Activated CD4-positive, alpha-beta T cell treated with anti-CD3 and anti-CD28 coated beads, Interleukin-2, amount 10 ng/mL, durations not matched to agents 7 days and 5 days (primary cell): Measurements from ENCODE around the gene ZBTB1. TPM values are rescaled to one million over a fixed set of nuclear protein-coding genes. Genes with fewer than 3 reads are reported as not detected.
A peak's percentile ranks its signal among the peaks of the same experiment; 100 is the strongest.

ENCODE experiments used
- CTCF ChIA-PET: fragments of 350-600 bp; sonication (Branson Sonifier 250); formaldehyde crosslinking; loops from one replicate; lab custom pipeline; 2021; ENCODE audit warnings: antibody characterized with exemption; lab: Charles Lee
- POLR2A ChIA-PET: fragments of 350-600 bp; sonication (Branson Sonifier 250); formaldehyde crosslinking; loops from one replicate; lab custom pipeline; 2021; ENCODE audit warnings: antibody characterized with exemption; lab: Charles Lee
- DNase-seq: peaks from one replicate; pipeline ENCODE4 v3.0.0-alpha.2; 2020
- H3K27ac Mint-ChIP-seq: one replicate; pipeline ENCODE4 v1.8.0; 2021; ENCODE audit warnings: mild to moderate bottlenecking, moderate library complexity, mixed read lengths
- H3K27me3 Mint-ChIP-seq: one replicate; pipeline ENCODE4 v1.8.0; 2021; ENCODE audit warnings: mixed read lengths
- H3K36me3 Mint-ChIP-seq: one replicate; pipeline ENCODE4 v1.8.0; 2021; ENCODE audit warnings: low read depth, mixed read lengths
- H3K4me1 Mint-ChIP-seq: one replicate; pipeline ENCODE4 v1.8.0; 2021; ENCODE audit warnings: mixed read lengths
- H3K4me3 Mint-ChIP-seq: one replicate; pipeline ENCODE4 v1.8.0; 2021; ENCODE audit warnings: mild to moderate bottlenecking, moderate library complexity, mixed read lengths
- H3K9me3 Mint-ChIP-seq: one replicate; pipeline ENCODE4 v1.8.0; 2021; ENCODE audit warnings: mixed read lengths
- total RNA-seq, 2 experiments: library from RNA; stranded (reverse); gene quantifications; one replicate each; pipeline ENCODE4 v1.2.3, GENCODE V29; 2021

Gene ZBTB1
- total RNA-seq, 2 experiments from 2014 or later: 66.7 to 71.1 TPM

DNA sequence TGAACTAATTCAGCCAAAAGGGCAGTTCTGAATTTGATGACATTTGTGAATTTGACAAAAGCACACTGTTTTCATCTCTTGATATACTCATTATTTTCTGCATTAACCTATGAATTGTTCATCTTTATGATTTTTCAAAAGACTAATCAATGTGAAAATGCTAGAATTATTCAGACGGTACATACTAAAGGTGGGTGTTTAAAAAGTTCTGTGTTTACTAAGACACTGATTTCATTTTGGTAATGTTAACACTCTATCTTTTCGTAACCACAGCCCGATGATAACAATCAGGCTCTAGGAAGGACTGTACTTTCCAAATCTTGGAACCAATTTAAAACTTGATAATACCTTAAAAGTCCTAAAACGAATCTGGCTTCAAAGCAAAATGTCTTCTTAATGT, 29.9 kb upstream of the ZBTB1 start:
- ChIA-PET POLR2A (no interaction called here), CTCF (no interaction called here)
- no peaks in the 10 kb centered on the region for H3K9me3 Mint-ChIP-seq
- no peaks in the 10 kb centered on the region for H3K36me3 Mint-ChIP-seq
- peaks cover 8% of the 10 kb centered on the region for H3K4me1 Mint-ChIP-seq
- H3K4me3 Mint-ChIP-seq: no peak overlapping the region
- no peaks in the 10 kb centered on the region for H3K27me3 Mint-ChIP-seq
- no peak overlapping the region for H3K27ac Mint-ChIP-seq
- no peak for DNase-seq

DNA sequence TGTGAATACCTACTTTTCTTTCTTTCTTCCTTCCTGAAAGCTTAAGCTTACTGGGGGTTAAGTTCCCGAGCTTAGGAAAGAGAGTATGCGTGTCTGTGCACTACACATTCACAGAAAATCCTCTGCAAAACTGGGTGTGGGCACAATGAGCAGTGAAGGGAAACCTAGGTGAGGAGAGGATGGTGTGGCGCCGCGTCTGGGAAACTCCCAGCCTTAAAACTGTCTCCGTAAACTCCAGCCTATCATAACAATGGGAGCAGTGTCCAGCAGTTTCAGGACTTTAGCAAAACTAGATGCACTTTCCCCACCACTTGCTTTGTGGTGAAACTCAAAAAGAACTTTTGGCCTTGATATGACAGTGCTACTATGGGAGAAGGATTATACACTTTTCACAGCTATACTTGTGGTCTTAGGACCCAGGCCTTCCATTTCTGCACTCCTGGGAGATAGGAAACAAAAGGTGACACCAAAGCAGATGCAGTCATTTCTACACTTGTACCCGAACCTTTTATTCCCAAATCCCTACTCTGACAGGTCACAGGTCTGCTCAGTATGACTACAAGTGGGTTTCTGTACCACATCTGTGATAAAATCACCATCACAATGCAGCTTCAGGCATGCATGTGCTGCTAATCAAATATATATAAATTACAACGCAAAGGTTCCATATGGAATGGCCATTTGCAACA, 28.8 kb upstream of the ZBTB1 start:
- Mint-ChIP-seq H3K9me3 (no peaks in the 10 kb centered on the region), H3K4me3 (no peak overlapping the region), H3K36me3 (no peaks in the 10 kb centered on the region), H3K27me3 (no peaks in the 10 kb centered on the region), H3K4me1 (peaks cover 8% of the 10 kb centered on the region), H3K27ac (no peak overlapping the region)
- no peak for DNase-seq
- ChIA-PET CTCF (interaction anchor here (0.6 to 2.3 kb wide), 5 partner anchors 9 to 131 kb away, joined by 3 to 6 read pairs (median 3); no protein-coding TSS in a partner anchor), POLR2A (no interaction called here)

DNA sequence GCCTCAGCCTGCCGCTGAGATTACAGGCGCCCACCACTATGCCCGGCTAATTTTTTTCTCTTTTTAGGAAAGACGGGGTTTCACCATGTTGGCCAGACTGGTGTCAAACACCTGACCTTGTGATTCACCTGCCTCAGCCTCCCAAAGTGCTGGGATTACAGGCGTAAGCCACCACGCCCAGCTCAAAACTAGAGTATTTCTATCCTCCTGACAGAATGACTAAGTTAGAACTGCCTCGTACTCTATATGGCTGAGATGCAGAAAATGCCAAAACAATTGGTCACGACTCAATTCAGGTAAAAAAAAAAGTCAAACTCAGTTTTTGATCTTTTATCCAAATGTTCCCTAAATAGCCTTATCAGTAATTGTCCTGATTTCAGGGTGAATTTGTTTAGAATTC, 28.1 kb upstream of the ZBTB1 start:
- no peak for DNase-seq
- Mint-ChIP-seq H3K4me3 (no peak overlapping the region), H3K36me3 (no peaks in the 10 kb centered on the region), H3K4me1 (peaks cover 8% of the 10 kb centered on the region), H3K27me3 (no peaks in the 10 kb centered on the region), H3K9me3 (no peaks in the 10 kb centered on the region), H3K27ac (no peak overlapping the region)
- ChIA-PET POLR2A (no interaction called here), CTCF (interaction anchor here (1.0 to 2.3 kb wide), 4 partner anchors 10 to 132 kb away, joined by 3 to 6 read pairs (median 4); no protein-coding TSS in a partner anchor)

DNA sequence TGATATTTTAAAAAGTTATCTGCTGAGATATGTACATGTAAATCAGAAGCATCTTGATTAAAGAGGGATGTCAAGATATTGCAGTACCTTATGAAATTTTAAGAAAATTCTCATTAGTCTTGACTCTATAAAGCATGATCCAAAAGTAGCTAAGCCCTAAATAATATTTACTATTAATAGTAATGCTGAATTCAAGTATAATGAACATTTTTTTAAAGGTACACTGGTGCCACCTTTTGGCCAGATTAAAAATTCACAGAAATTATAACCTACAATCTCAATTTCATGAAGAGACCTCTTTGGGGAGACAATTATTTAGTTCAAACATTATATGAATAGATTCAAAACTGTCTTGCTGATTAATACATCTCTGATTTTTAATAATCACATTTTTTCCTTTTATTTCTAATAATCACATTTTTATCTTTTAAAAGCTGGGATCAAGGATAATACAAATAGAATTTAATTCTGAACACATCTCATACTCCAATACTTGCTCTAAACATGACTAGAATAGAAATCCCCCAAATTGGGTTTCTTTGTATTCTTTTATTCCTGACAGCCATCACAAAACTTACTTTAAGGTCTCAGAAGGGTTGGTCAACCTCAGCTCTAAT, 25.8 kb upstream of the ZBTB1 start:
- CTCF ChIA-PET: interaction anchor here (0.6 to 2.3 kb wide), 7 partner anchors 9 to 729 kb away, joined by 3 to 10 read pairs (median 3); no protein-coding TSS in a partner anchor

DNA sequence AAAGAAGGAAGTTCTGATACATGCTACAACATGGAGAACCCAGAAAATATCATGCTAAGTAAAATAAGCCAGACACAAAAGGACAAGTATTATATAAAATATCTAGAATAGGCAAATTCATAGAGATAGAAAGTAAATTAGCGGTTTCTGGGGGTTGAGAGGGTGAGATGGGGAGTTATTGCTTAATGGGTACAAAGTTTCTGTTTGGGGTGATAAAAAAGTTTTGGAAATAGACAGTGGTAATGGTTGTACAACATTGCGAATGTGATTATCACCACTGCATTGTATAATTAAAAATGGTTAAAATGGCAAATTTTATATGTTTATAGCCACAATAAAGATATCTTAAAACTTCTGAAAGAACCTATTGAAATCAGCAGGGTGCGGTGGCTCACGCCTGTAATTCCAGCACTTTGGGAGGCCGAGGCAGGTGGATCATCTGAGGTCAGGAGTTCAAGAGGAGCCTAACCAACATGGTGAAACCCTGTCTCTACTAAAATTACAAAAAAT, 15.9 kb upstream of the ZBTB1 start:
- Mint-ChIP-seq H3K27me3 (no peaks in the 10 kb centered on the region), H3K36me3 (peaks cover 50% of the 10 kb centered on the region), H3K4me1 (peaks cover 22% of the 10 kb centered on the region), H3K4me3 (no peak overlapping the region), H3K9me3 (no peaks in the 10 kb centered on the region), H3K27ac (no peak overlapping the region)
- POLR2A ChIA-PET: no interaction called here
- DNase-seq: no peak
- CTCF ChIA-PET: interaction anchor here (0.5 to 1.2 kb wide), 4 partner anchors 13 to 389 kb away, joined by 3 to 4 read pairs (median 3); no protein-coding TSS in a partner anchor

More for the DNA sequence above, 25.8 kb upstream of the ZBTB1 start:
- Mint-ChIP-seq H3K36me3 (no peaks in the 10 kb centered on the region), H3K27me3 (no peaks in the 10 kb centered on the region), H3K9me3 (no peaks in the 10 kb centered on the region), H3K4me1 (peaks cover 8% of the 10 kb centered on the region), H3K4me3 (no peak overlapping the region), H3K27ac (no peak overlapping the region)
- peak; percentile 18 for DNase-seq
- POLR2A ChIA-PET: no interaction called here

DNA sequence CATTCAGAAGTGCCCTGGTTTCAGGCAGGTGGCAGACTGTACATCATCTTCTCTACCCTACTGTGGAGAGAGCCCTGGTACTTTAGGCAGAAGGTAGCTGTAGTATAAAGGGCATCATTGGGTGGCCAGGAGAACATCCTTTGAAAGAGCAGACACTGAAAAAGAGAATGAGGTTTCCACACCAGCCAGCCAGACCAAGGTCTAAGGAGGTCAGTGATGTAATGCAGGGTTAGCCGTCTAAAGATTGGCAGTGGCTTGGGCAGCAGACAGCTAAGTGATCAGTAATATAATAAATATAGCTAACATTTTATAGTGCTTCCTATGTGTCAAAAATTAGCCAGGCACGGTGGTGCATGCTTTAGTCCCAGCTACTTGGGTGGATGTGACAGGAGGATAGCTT, 12.9 kb upstream of the ZBTB1 start:
- Mint-ChIP-seq H3K27ac (no peak overlapping the region), H3K4me3 (no peak overlapping the region), H3K27me3 (no peaks in the 10 kb centered on the region), H3K9me3 (no peaks in the 10 kb centered on the region), H3K4me1 (peaks cover 30% of the 10 kb centered on the region), H3K36me3 (peaks cover 59% of the 10 kb centered on the region)
- POLR2A ChIA-PET: no interaction called here
- CTCF ChIA-PET: interaction anchor here (0.7 to 1.0 kb wide), 4 partner anchors 9 to 147 kb away, joined by 3 read pairs; no protein-coding TSS in a partner anchor
- DNase-seq: no peak

DNA sequence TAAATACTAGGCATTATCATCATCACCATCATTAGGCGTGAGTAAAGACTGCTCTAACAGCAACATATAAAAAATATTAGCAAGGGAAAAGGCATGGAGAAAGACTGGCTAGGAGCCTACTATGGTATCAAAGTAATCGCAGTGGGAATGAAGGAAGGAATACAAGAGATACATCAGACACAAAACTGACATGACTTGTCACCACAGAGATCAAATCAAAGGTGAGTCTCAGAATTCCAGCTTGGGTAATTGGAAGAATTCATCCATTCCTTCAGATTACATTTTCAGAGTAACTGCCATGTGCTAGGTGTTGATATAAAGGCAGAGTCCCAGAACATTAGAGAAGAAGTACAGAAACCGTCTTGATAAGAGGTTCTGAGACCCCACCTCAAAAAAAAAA, 11.1 kb upstream of the ZBTB1 start:
- Mint-ChIP-seq H3K27ac (no peak overlapping the region), H3K27me3 (no peaks in the 10 kb centered on the region), H3K9me3 (no peaks in the 10 kb centered on the region), H3K4me3 (no peak overlapping the region), H3K4me1 (peaks cover 43% of the 10 kb centered on the region), H3K36me3 (peaks cover 52% of the 10 kb centered on the region)
- CTCF ChIA-PET: interaction anchor here (0.7 to 1.2 kb wide), 3 partner anchors 37 to 155 kb away, joined by 3 to 6 read pairs (median 3); no protein-coding TSS in a partner anchor
- DNase-seq: no peak
- POLR2A ChIA-PET: no interaction called here

DNA sequence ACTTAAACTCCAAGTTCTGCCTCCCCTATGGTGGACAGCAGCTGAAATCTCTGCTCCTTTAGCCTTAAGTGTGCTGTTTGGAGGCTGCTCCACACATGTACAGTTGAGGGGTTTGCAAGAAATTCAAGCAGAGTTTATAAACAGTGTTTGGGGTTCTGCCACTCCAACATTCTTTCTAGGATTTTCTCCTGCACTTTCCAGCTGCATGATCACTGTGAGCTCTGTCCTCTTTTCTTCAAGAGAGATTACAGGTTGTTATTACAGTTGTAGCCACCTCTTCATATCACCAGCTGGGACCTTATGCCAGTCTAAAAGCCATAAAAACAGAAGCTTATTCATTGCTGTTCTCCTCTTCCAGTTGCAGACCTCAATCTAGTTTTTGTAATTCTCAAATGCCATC, 9.3 kb upstream of the ZBTB1 start:
- H3K4me1 Mint-ChIP-seq: peaks cover 57% of the 10 kb centered on the region
- peaks cover 57% of the 10 kb centered on the region for H3K36me3 Mint-ChIP-seq
- DNase-seq: no peak
- H3K4me3 Mint-ChIP-seq: no peak overlapping the region
- POLR2A ChIA-PET: interaction anchor here (0.5 kb wide), 1 partner anchor 137 kb away, joined by 3 read pairs; no protein-coding TSS in a partner anchor
- H3K9me3 Mint-ChIP-seq: no peaks in the 10 kb centered on the region
- no peaks in the 10 kb centered on the region for H3K27me3 Mint-ChIP-seq
- no peak overlapping the region for H3K27ac Mint-ChIP-seq
- CTCF ChIA-PET: interaction anchor here (1.1 kb wide), 1 partner anchor 45 kb away, joined by 3 read pairs; the partner anchor contains the start of gene HSPA2

DNA sequence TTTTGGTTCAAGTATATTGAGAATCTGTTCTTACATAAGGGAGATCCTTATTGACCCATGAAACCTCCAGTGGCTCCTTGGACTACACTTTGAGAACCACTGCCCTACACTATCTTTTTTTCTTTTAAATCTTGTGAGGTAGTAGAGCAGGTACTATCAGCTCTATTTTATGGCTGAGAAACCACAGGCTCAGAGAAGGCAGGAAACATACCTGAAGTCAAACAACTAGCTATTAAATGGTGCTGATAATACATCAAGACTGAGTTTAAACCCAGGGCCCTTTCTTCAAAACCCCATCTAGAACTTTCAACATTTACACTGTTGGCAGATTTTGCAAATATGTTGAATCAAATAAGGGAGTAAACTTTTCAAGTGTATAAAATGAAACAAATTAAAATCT, 7.8 kb upstream of the ZBTB1 start:
- no peak overlapping the region for H3K27ac Mint-ChIP-seq
- H3K27me3 Mint-ChIP-seq: no peaks in the 10 kb centered on the region
- H3K4me1 Mint-ChIP-seq: peaks cover 61% of the 10 kb centered on the region
- H3K9me3 Mint-ChIP-seq: no peaks in the 10 kb centered on the region
- peaks cover 53% of the 10 kb centered on the region for H3K36me3 Mint-ChIP-seq
- ChIA-PET CTCF (interaction anchor here (0.6 to 1.9 kb wide), 7 partner anchors 12 to 138 kb away, joined by 3 to 10 read pairs (median 3); no protein-coding TSS in a partner anchor), POLR2A (no interaction called here)
- DNase-seq: no peak
- H3K4me3 Mint-ChIP-seq: no peak overlapping the region

DNA sequence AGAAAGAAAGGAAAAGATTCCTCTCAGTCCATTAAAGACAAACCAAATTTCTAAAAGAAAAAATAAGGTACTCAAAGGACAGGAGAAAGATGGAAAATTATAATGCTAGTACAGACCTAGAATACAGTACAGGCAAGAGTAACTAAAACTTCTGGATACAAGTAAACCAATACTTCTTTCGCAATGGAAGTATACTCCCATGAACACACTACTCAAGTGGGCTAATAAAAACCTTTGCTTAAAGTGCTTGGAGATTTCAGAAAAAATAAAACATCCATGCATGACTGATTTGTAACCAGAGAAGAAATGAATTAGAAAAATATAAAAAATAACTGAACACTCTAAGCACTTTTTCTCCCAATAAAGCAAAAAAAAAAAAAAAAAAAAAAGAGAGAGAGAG, 4.5 kb upstream of the ZBTB1 start:
- CTCF ChIA-PET: interaction anchor here (0.6 to 1.5 kb wide), 2 partner anchors 24 to 116 kb away, joined by 3 read pairs; no protein-coding TSS in a partner anchor
- Mint-ChIP-seq H3K4me1 (peaks cover 48% of the 10 kb centered on the region), H3K36me3 (peaks cover 51% of the 10 kb centered on the region), H3K27me3 (no peaks in the 10 kb centered on the region), H3K9me3 (no peaks in the 10 kb centered on the region), H3K27ac (peak overlapping the region; percentile 100), H3K4me3 (peak overlapping the region; percentile 99)
- no peak for DNase-seq
- POLR2A ChIA-PET: no interaction called here

DNA sequence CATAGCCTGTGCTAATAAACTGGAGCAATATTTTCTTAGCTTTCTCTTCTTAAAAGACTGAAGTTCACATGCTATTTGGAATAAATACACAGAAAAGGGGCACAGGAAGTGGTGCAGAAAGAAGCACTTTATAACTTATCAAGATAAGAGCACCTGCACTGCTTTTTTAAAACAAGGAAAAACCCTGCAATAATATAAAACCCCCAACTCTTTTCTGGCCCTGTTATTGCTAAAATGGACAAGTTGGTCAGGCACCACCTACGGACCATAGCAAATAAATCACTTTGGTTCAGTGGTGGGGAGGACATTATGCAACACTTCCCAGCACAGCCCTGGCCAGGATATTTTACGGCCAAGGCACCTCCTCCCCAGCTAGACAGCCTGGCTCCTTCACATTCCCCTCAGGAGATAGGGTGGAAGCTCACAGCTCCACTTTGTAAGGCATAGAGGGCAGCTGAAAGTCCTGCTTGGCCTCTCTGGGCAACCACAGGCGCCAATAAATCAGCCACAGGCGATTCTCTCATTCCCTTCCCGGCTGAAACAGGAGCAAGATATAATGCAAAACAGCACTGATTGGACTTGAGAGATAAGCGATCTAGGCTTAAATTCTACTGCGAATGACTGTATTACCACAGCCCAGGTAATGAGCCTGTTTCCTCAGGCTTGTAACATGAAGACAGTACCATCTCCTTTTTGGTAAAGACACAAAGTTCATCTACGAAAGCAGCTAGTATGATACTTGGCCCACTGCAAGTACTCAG, 3.0 kb upstream of the ZBTB1 start:
- POLR2A ChIA-PET: no interaction called here

DNA sequence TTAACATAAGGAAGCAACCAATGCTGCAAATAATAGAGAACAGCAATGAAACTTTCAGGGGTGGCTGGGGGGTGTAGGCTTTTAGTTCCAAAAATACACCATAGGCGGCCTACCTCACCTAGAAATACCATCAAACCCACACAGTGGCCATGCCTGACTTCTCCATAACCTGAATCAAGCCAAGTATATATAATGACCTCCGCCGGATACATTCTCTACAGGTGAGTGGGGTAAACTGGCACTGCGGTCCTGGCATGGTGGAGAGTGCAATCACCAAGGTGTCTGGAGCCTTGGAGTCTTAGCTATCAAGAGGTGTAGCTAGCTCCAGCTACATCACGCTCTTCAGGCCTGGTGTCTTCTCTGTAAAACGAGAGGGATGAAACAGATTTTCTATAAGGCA, 2.1 kb upstream of the ZBTB1 start:
- peak overlapping the region; percentile 100 for H3K27ac Mint-ChIP-seq
- ChIA-PET CTCF (interaction anchor here (0.6 to 1.7 kb wide), 6 partner anchors 9 to 910 kb away, joined by 3 to 5 read pairs (median 3); no protein-coding TSS in a partner anchor), POLR2A (no interaction called here)
- peaks cover 58% of the 10 kb centered on the region for H3K36me3 Mint-ChIP-seq
- peak; percentile 34 for DNase-seq
- no peaks in the 10 kb centered on the region for H3K27me3 Mint-ChIP-seq
- peaks cover 53% of the 10 kb centered on the region for H3K4me1 Mint-ChIP-seq
- no peaks in the 10 kb centered on the region for H3K9me3 Mint-ChIP-seq
- peak overlapping the region; percentile 99 for H3K4me3 Mint-ChIP-seq

More for the DNA sequence above, 3.0 kb upstream of the ZBTB1 start:
- CTCF ChIA-PET: interaction anchor here (0.7 to 1.7 kb wide), 8 partner anchors 9 to 179 kb away, joined by 3 to 5 read pairs (median 3); no protein-coding TSS in a partner anchor
- peaks cover 53% of the 10 kb centered on the region for H3K4me1 Mint-ChIP-seq
- no peak for DNase-seq
- no peaks in the 10 kb centered on the region for H3K27me3 Mint-ChIP-seq
- no peaks in the 10 kb centered on the region for H3K9me3 Mint-ChIP-seq
- peaks cover 57% of the 10 kb centered on the region for H3K36me3 Mint-ChIP-seq
- H3K4me3 Mint-ChIP-seq: peak overlapping the region; percentile 99
- peak overlapping the region; percentile 100 for H3K27ac Mint-ChIP-seq
